Muscle of leg (tissue), 11 donors: ENCODE results near the gene PLD5. TPM values are rescaled to one million over a fixed set of nuclear protein-coding genes. Genes with fewer than 3 reads are reported as not detected.

Source experiments
- DNase-seq: peaks from one replicate; pipeline ENCODE4 v3.0.0; 2013
- H3K27ac ChIP-seq: one replicate; pipeline ENCODE4 v1.5.1; 2013; ENCODE audit warnings: mild to moderate bottlenecking, low read length, control low read depth
- H3K27me3 ChIP-seq: one replicate; pipeline ENCODE4 v1.6.1; 2013; ENCODE audit warnings: low read length; ENCODE audit not compliant: control insufficient read depth, insufficient read depth
- H3K36me3 ChIP-seq: one replicate; pipeline ENCODE4 v1.6.1; 2013; ENCODE audit warnings: low read length; ENCODE audit not compliant: control insufficient read depth, insufficient read depth
- H3K4me1 ChIP-seq: one replicate; pipeline ENCODE4 v1.6.1; 2013; ENCODE audit warnings: low read length; ENCODE audit not compliant: control insufficient read depth, insufficient read depth
- H3K4me3 ChIP-seq: one replicate; pipeline ENCODE4 v1.5.1; 2013; ENCODE audit warnings: low read length, control low read depth
- H3K9me3 ChIP-seq: replicated peaks from 2 replicates; pipeline ENCODE4 v1.6.1; 2013; ENCODE audit warnings: low read depth, low read length; ENCODE audit not compliant: control insufficient read depth
- WGBS: methylation state at CpG from one replicate; pipeline ENCODE4 v1.1.5; 2013; ENCODE audit warnings: missing lambda C conversion rate; ENCODE audit not compliant: insufficient coverage; 5-methylcytosine and 5-hydroxymethylcytosine counted together
- polyA plus RNA-seq, 8 donors: library from polyadenylated mRNA; unstranded; fragments of 120-200 nt; gene quantifications; one replicate each; pipeline versions ENCODE4 v1.2.1 to v1.2.3, GENCODE V29; 2013; ENCODE audit warnings: inconsistent platforms in 1 of 8, low replicate concordance in 1 of 8; ENCODE audit not compliant: insufficient read length in 8 of 8, insufficient read depth in 1 of 8
- total RNA-seq: library from RNA; stranded (reverse); fragments of 120-200 nt; gene quantifications from one replicate; pipeline ENCODE4 v1.2.4, GENCODE V29; 2013

Gene PLD5
- total and polyA plus RNA-seq, 9 donors = 0.56 to 1.9 (median 1.2) TPM

- no peaks in the 10 kb centered on the region for H3K4me1 ChIP-seq
- H3K4me3 ChIP-seq = no peak overlapping the region
- no peaks in the 10 kb centered on the region for H3K9me3 ChIP-seq
- 80% methylated on average over 1 of the region's 2 CpGs for WGBS
- DNase-seq = no peak
- H3K27me3 ChIP-seq = no peaks in the 10 kb centered on the region
- H3K27ac ChIP-seq = no peak overlapping the region
- no peaks in the 10 kb centered on the region for H3K36me3 ChIP-seq
Observed at GRCh38 chr1:242544071-242544470, 19.6 kb upstream of the PLD5 start.

- H3K27ac ChIP-seq = no peak overlapping the region
- DNase-seq = no peak
- no peaks in the 10 kb centered on the region for H3K27me3 ChIP-seq
- no peaks in the 10 kb centered on the region for H3K9me3 ChIP-seq
- no CpG with 5 or more reads among the region's 2 CpGs for WGBS
- H3K36me3 ChIP-seq = no peaks in the 10 kb centered on the region
- no peak overlapping the region for H3K4me3 ChIP-seq
- no peaks in the 10 kb centered on the region for H3K4me1 ChIP-seq
Observed at GRCh38 chr1:242542271-242542670, 17.8 kb upstream of the PLD5 start.

GRCh38 chr1:242535986-242536385 is 11.5 kb upstream of the PLD5 start:
- no peak for DNase-seq
- Histone ChIP-seq H3K4me3 (no peak overlapping the region), H3K9me3 (no peaks in the 10 kb centered on the region), H3K4me1 (no peaks in the 10 kb centered on the region), H3K27me3 (no peaks in the 10 kb centered on the region), H3K27ac (no peak overlapping the region), H3K36me3 (no peaks in the 10 kb centered on the region)
- WGBS = no CpG with 5 or more reads among the region's 1 CpG

- H3K4me3 ChIP-seq = no peak overlapping the region
- no peaks in the 10 kb centered on the region for H3K4me1 ChIP-seq
- H3K9me3 ChIP-seq = no peaks in the 10 kb centered on the region
- no CpG with 5 or more reads among the region's 1 CpG for WGBS
- no peak for DNase-seq
- no peaks in the 10 kb centered on the region for H3K27me3 ChIP-seq
- no peaks in the 10 kb centered on the region for H3K36me3 ChIP-seq
- H3K27ac ChIP-seq = no peak overlapping the region
Observed at GRCh38 chr1:242534753-242535152, 10.3 kb upstream of the PLD5 start.

GRCh38 chr1:242530761-242531160 is 6.3 kb upstream of the PLD5 start:
- WGBS = no CpG with 5 or more reads among the region's 1 CpG
- Histone ChIP-seq H3K27ac (no peak overlapping the region), H3K9me3 (no peaks in the 10 kb centered on the region), H3K4me1 (no peaks in the 10 kb centered on the region), H3K36me3 (no peaks in the 10 kb centered on the region), H3K27me3 (peaks cover 11% of the 10 kb centered on the region), H3K4me3 (no peak overlapping the region)
- DNase-seq = no peak

- Histone ChIP-seq H3K27ac (no peak overlapping the region), H3K4me3 (no peak overlapping the region), H3K36me3 (no peaks in the 10 kb centered on the region), H3K27me3 (peaks cover 39% of the 10 kb centered on the region), H3K9me3 (no peaks in the 10 kb centered on the region), H3K4me1 (peaks cover 14% of the 10 kb centered on the region)
- DNase-seq = no peak
- WGBS = no CpG with 5 or more reads among the region's 2 CpGs
Observed at GRCh38 chr1:242525769-242526168, 1.3 kb upstream of the PLD5 start.

GRCh38 chr1:242525360-242525722 is 844 bp upstream of the PLD5 start:
- H3K36me3 ChIP-seq = no peaks in the 10 kb centered on the region
- H3K9me3 ChIP-seq = no peaks in the 10 kb centered on the region
- H3K27ac ChIP-seq = no peak overlapping the region
- peaks cover 14% of the 10 kb centered on the region for H3K4me1 ChIP-seq
- DNase-seq = no peak
- H3K4me3 ChIP-seq = no peak overlapping the region
- H3K27me3 ChIP-seq = peaks cover 39% of the 10 kb centered on the region
- 10% methylated on average over 2 of the region's 10 CpGs for WGBS

- peak; percentile 27 for DNase-seq
- Histone ChIP-seq H3K4me1 (peaks cover 14% of the 10 kb centered on the region), H3K27me3 (peaks cover 41% of the 10 kb centered on the region), H3K27ac (no peak overlapping the region), H3K4me3 (peak overlapping the region; percentile 21), H3K36me3 (no peaks in the 10 kb centered on the region), H3K9me3 (no peaks in the 10 kb centered on the region)
- under 1% methylated on average over 54 of the region's 85 CpGs for WGBS
Observed at GRCh38 chr1:242523719-242524570, 552 bp downstream of the PLD5 start.

GRCh38 chr1:242522996-242523718 is 1.3 kb downstream of the PLD5 start:
- Histone ChIP-seq H3K4me3 (peak overlapping the region; percentile 21), H3K9me3 (no peaks in the 10 kb centered on the region), H3K27me3 (peaks cover 41% of the 10 kb centered on the region)

GRCh38 chr1:242522304-242522945 is 2.1 kb downstream of the PLD5 start:
- no peaks in the 10 kb centered on the region for H3K36me3 ChIP-seq
- WGBS = 40% methylated on average over 1 of the region's 6 CpGs
- no peak for DNase-seq
- no peak overlapping the region for H3K27ac ChIP-seq
- no peaks in the 10 kb centered on the region for H3K9me3 ChIP-seq
- H3K27me3 ChIP-seq = peaks cover 41% of the 10 kb centered on the region
- H3K4me1 ChIP-seq = peaks cover 14% of the 10 kb centered on the region
- H3K4me3 ChIP-seq = no peak overlapping the region

More at GRCh38 chr1:242522996-242523718, 1.3 kb downstream of the PLD5 start:
- peaks cover 14% of the 10 kb centered on the region for H3K4me1 ChIP-seq
- DNase-seq = no peak
- H3K36me3 ChIP-seq = no peaks in the 10 kb centered on the region
- WGBS = 0% methylated on average over 16 of the region's 26 CpGs
- no peak overlapping the region for H3K27ac ChIP-seq
